NB4 (cell line): ENCODE data around the gene RAMP3.

Experiments
- CTCF ChIP-seq: IDR thresholded peaks from one replicate; pipeline ENCODE4 v1.5.1; 2012; ENCODE audit warnings: low read depth, low read length
- MAX ChIP-seq: IDR thresholded peaks from 2 replicates; pipeline ENCODE4 v1.6.1; 2011; ENCODE audit warnings: low read depth, low read length
- MYC ChIP-seq: IDR thresholded peaks from 2 replicates; pipeline ENCODE4 v1.6.1; 2011; ENCODE audit warnings: low read depth, low read length
- POLR2A ChIP-seq: IDR thresholded peaks from 2 replicates; pipeline ENCODE4 v1.6.1; 2011; ENCODE audit warnings: mild to moderate bottlenecking; ENCODE audit not compliant: insufficient read length; ENCODE audit errors: extremely low read depth

- no peak for TF ChIP-seq POLR2A
- TF ChIP-seq CTCF = no peak
- no peak for TF ChIP-seq MAX
- TF ChIP-seq MYC = no peak
These were observed 63.4 kb downstream of the RAMP3 start for GRCh38 chr7:45220846-45221618.
